GM18858 (cell line): ENCODE measurements around the gene CDRT15L2.
"Not testable (repeated sequence)": the region's sequence is repeated elsewhere in the genome, so short reads cannot be mapped to it uniquely, and the experiment has no call there.

Experiments
- ATAC-seq: cut with Tn5 transposase; IDR thresholded peaks from one replicate; pipeline ENCODE4 v1.9.1; 2021; ENCODE audit not compliant: unreplicated experiment

Gene CDRT15L2

GRCh38 chr17:20579424-20579823, at the start of gene CDRT15L2:
CDRT15L2 (plus strand) TSS chr17:20579724; CDS start chr17:20579744, 20 bp downstream.
- ATAC-seq = not testable (repeated sequence)

- not testable (repeated sequence) for ATAC-seq
Measured at GRCh38 chr17:20530104-20530503, 49.4 kb upstream of the CDRT15L2 start.

GRCh38 chr17:20532544-20533090, 46.9 kb upstream of the CDRT15L2 start:
- ATAC-seq = not testable (repeated sequence)

GRCh38 chr17:20533206-20533605, 46.3 kb upstream of the CDRT15L2 start:
- ATAC-seq = not testable (repeated sequence)

- not testable (repeated sequence) for ATAC-seq
Measured at GRCh38 chr17:20534711-20535550, 44.6 kb upstream of the CDRT15L2 start.

GRCh38 chr17:20540414-20540813, 39.1 kb upstream of the CDRT15L2 start:
- peak; percentile 95 for ATAC-seq

GRCh38 chr17:20540865-20541264, 38.7 kb upstream of the CDRT15L2 start:
- ATAC-seq = not testable (repeated sequence)

- ATAC-seq = not testable (repeated sequence)
Measured at GRCh38 chr17:20541853-20542546, 37.5 kb upstream of the CDRT15L2 start.

GRCh38 chr17:20547923-20548322, 31.6 kb upstream of the CDRT15L2 start:
- not testable (repeated sequence) for ATAC-seq

GRCh38 chr17:20552920-20553319, 26.6 kb upstream of the CDRT15L2 start:
- ATAC-seq = not testable (repeated sequence)

- ATAC-seq = not testable (repeated sequence)
Measured at GRCh38 chr17:20554728-20555127, 24.8 kb upstream of the CDRT15L2 start.

- ATAC-seq = not testable (repeated sequence)
Measured at GRCh38 chr17:20555135-20556010, 24.2 kb upstream of the CDRT15L2 start.

GRCh38 chr17:20558096-20558495, 21.4 kb upstream of the CDRT15L2 start:
- not testable (repeated sequence) for ATAC-seq

GRCh38 chr17:20559018-20559417, 20.5 kb upstream of the CDRT15L2 start:
- ATAC-seq = not testable (repeated sequence)

- ATAC-seq = no peak
Measured at GRCh38 chr17:20562587-20562986, 16.9 kb upstream of the CDRT15L2 start.

- ATAC-seq = not testable (repeated sequence)
Measured at GRCh38 chr17:20565245-20565644, 14.3 kb upstream of the CDRT15L2 start.

GRCh38 chr17:20565711-20566110, 13.8 kb upstream of the CDRT15L2 start:
- no peak for ATAC-seq

- not testable (repeated sequence) for ATAC-seq
Measured at GRCh38 chr17:20566736-20567135, 12.8 kb upstream of the CDRT15L2 start.

GRCh38 chr17:20567421-20567820, 12.1 kb upstream of the CDRT15L2 start:
- not testable (repeated sequence) for ATAC-seq

- not testable (repeated sequence) for ATAC-seq
Measured at GRCh38 chr17:20568604-20569003, 10.9 kb upstream of the CDRT15L2 start.

GRCh38 chr17:20571653-20572052, 7.9 kb upstream of the CDRT15L2 start:
- not testable (repeated sequence) for ATAC-seq
